Cardiac atrium fibroblast (primary cell): ENCODE results near the gene IFRD2. TPM values are rescaled to one million over a fixed set of nuclear protein-coding genes. Genes with fewer than 3 reads are reported as not detected.

Experiments
- total RNA-seq: library from RNA; depleted of rRNA; stranded (reverse); fragments of >200 nt; gene quantifications from 2 replicates; pipeline ENCODE4 v1.2.3, GENCODE V29; 2015

IFRD2 gene, protein sequence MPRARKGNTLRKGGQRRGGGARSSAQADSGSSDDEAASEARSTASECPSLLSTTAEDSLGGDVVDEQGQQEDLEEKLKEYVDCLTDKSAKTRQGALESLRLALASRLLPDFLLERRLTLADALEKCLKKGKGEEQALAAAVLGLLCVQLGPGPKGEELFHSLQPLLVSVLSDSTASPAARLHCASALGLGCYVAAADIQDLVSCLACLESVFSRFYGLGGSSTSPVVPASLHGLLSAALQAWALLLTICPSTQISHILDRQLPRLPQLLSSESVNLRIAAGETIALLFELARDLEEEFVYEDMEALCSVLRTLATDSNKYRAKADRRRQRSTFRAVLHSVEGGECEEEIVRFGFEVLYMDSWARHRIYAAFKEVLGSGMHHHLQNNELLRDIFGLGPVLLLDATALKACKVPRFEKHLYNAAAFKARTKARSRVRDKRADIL
- total RNA-seq = 47.1 and 55.2 TPM in 2 replicates

DNA sequence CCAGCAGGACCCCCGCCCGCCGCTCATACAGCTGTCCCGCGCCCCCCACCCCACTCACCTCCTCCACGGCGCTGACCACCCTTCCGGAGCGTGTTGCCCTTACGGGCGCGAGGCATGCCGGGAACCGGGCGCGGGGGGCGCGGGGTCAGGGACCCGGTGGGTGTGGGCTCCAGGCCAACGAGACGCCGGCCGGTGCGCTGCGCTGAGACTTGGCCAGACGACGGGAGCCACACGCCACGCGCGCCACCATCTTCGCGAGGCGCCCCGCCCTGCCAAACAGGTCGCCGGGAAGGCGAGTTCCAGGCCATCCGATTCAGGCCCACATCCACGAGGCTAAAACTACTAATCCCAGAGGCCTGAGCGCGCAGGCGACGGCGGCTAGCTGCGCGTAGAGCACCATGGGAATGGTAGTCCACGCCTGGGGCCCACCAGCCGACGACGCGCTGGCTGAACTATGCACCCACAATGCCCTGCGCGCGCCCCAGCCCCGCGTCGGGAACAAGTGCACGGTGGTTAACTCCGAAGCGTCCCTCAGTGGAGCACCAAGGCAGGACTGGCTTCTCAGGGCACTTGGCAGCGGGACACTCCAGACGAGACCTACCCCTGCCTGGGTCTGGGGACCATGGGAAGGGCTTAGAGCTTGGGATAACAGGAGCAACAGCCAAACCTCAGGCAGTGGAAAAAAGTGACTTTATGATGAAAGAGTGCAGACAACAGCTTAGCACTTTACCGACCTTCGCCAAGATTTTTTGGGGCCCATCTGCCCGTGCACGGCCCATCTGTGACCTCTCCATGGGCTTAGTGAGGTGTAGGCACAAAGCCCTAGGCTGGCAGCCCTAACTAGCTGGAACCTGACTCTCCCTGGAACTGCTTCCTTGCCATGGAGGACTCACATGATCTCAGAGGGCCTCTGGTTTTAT lies at the start of gene IFRD2:
IFRD2 (minus strand) TSS at position 271 of the 920 bp plus-strand sequence; CDS start at position 116, 155 bp downstream.

DNA sequence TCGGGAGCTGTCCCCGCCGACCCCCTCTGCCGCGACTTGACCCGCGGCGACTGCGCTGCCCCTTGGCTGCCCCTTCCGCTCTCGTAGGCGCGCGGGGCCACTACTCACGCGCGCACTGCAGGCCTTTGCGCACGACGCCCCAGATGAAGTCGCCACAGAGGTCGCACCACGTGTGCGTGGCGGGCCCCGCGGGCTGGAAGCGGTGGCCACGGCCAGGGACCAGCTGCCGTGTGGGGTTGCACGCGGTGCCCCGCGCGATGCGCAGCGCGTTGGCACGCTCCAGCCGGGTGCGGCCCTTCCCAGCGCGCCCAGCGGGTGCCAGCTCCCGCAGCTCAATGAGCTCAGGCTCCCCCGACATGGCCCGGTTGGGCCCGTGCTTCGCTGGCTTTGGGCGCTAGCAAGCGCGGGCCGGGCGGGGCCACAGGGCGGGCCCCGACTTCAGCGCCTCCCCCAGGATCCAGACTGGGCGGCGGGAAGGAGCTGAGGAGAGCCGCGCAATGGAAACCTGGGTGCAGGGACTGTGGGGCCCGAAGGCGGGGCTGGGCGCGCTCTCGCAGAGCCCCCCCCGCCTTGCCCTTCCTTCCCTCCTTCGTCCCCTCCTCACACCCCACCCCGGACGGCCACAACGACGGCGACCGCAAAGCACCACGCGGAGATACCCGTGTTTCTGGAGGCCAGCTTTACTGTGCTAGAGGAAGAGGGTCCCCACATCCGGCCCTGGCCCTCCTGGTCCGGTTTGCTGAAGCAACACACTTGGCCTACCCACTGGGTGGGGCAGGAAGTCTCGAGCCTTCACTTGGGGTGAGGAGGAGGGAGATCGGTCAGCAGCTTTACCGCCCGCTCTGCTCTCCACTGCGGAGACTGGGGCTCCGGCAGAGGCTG lies 48.5 kb upstream of the IFRD2 start, which contains the start of gene RASSF1:
RASSF1 (minus strand) TSS at position 389 of the 882 bp plus-strand sequence; CDS start at position 358, 31 bp downstream.

DNA sequence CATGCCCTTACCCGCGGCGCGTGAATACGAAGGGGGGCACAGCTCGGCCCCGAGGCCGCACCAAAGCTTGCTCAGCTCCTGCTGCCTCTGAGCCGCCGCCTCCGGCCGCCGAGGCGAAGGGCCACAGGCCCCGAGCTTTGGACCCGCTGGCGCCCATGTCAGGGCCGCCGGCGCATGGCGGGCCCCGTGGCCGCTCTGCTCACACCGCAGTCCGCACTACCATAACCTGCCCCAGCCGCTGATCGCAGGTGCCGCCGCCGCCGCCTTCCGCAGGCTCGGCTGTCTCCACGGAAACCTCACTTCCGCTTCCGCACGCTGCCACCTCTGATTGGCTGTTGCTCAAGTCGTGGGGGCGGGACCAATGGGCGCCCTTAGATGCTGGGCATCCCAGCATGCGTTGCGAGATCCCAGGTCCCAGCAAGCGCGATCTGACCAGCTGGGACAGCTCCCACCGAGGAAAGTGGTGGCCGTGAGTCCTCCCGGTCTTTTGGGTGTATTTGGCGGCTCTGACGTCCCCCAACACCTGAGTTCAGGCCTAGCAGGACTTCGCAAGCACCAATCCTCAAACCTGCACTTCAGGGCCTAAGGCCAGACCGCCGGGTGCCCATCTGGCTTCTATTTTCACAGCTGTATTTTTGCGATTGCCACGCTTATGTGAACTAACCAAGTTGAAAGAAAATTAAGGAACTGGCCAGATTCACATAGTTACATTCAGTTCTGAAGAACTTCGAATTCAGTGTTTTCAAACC lies 35.9 kb upstream of the IFRD2 start, which contains the start of gene TUSC2:
TUSC2 (minus strand) TSS at position 281 of the 749 bp plus-strand sequence; CDS start at position 157, 124 bp downstream.

DNA sequence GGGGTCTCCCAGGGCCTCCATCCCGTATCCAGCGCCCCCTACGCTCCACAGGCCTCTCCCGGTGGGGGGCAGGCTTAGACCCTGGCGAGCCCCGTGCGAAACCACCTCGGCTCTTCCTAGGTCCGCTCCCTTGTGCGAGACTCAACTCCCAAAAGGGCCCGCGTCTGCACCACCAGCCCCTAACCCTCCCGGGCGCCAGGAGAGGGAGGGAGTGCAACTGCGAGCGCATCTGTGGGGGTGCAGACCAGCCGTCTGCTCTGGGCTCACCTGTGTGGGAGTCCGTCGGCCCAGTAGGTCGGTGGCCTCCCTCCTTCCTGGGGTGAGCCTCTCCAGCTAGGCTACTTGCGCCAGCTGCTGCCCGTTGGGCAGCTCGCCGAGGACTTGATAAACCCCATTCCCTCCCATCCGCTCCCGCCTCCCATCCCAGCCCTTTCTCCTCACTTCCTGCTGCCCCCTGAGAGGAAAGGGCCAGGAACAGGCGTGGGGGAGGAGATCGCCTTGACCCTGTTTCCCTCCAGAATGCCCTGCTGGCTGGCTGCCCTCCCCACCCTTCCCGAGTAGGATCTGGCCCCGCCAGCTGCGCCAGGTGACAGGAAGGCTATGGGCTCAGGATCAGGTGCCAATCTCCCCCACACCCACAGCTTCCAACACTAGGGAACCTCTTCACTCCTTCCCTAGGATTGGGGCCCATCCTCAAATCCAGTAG lies 30.3 kb upstream of the IFRD2 start, which contains the start of gene HYAL2:
HYAL2 (minus strand) TSS at position 360 of the 706 bp plus-strand sequence. CDS start 2,256 bp downstream, outside the sequence.

DNA sequence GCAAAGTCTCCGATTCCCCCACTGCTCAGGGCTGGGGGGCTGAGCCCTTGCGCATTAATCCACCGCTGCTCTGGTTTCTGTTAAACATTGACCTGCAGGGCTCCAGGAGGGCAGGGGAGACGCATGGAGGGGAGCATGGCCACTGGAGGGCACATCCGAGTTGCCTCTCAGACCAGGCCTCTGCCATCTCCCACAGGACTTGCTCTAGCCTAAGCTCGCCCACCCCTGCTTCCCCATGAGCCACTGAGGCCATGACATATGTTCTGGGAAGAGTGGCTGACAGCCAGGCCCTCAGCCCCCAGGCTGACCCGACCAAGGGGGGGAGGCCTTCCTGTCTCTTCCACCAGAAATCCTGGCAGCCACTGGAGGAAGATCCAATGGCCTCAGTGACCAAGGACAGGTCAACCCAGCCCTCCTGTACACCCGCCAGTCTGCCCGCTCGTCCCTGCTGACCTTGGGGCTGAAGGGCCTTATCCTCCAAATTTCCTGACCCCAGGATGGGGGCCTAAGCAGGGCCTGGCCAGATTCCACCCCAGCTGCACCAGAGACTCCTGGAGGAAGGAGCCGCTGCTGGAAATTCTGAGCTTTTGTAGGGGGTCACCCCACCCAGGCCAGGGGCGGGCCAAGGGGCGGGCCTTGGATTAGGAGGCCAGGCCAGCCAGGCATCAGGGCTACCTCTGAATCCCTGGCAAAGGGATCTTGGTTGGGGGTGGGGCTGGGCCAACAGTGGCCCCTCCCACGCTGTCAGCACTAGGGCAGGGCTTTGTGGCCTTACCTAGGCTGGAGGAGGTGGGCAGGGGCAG lies 11.0 kb upstream of the IFRD2 start, which contains the start of gene HYAL1:
HYAL1 (minus strand) TSS at position 562 of the 803 bp plus-strand sequence. CDS start 618 bp downstream, outside the sequence.

DNA sequence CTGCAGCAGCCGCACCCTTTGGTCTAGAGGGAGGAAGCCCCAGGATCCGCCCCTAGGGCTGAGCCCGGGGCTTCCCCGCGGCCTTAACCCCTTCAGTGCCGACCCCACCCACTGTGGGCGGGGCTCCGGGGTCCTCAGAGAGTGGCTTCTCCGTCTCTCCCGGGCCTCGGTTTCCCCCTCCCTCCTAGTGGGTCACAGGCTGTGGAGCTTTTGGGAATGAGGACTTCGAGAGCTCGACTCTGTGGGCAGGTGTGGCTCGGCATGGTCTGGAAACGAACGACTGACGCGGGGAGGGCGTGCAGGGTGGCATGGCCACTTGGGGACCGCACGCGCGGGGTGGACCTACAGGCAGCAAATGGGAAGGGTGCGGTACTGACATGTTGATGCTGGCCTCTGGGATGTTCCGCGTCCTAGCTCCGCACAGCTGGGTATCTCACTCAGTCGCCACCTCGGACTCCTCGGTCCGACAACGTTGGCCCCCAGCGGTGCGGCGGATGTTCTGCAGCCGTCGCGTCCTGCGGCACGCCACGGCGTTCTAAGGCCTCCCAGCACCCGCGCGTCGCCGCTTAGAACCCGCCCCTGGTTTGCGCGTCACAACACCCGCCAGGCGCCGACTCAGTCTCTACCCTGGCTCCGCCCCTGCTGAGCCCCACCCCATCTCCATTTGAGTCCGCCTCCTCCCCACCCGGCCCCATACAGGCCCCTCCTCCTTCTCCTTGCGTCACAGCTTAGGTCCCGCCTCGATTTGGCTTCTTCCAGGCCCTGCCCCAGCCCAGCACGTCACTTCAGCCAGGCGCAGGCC lies 6.8 kb upstream of the IFRD2 start, which contains the start of the genes HYAL3 and NAA80:
HYAL3 (minus strand) TSS at position 570 of the 802 bp plus-strand sequence. CDS start 3,803 bp downstream, outside the sequence.
NAA80 (minus strand) TSS at position 570 of the 802 bp plus-strand sequence. CDS start 1,942 bp downstream, outside the sequence.

DNA sequence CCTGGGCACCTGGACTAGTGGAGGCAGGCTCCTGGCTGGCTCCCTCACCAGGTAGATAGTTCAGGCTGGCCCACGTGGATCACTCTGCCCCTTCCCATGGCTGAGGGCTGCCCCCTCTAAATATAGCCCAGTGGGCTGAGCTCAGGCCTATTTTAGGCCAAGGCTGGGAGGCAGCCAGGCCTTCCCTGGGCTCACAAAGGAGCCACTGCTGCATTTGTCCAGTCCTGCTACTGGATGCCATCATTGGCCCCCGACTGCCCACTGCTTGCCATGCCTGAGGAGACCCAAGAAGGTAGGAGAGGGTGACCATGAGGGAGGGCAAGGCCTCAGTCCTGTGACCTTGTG lies 13.4 kb downstream of the IFRD2 start, which contains the start of gene LSMEM2:
LSMEM2 (plus strand) TSS at position 208 of the 345 bp plus-strand sequence; CDS start at position 235, 27 bp downstream.

DNA sequence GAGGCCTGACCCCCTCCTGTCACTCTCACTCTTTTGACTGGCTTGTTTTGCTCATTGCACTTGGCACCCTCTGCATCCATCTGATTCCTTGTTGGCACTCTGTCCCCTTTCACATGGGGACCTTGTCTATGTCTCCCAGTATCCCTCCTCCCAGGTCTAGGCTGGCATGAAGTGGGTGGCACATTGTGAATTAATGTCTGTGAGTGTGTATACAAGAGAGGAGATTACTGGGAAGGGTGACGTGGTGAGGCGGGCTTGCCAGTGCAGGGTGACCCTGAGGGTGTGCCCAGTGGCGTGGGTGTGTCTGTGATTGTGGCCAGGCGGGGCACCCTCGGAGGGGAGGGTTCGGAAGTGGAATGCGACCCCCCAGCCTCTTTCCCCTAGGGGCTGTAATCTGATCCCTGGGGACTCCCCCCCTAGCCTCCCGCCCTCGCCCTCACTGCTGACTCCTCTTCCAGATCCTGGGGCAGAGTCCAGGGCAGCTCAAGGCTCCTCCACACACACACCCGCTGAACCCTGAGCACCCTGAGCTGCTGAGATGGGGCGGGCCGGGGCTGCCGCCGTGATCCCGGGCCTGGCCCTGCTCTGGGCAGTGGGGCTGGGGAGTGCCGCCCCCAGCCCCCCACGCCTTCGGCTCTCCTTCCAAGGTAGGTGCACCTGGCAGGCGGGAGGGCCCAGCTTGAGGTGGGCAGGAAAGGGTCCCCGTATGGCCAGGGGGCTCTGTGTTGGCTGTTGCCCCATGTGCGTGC lies 23.4 kb downstream of the IFRD2 start, which contains the start of gene SEMA3B:
SEMA3B (plus strand) TSS at position 445 of the 749 bp plus-strand sequence; CDS start at position 539, 94 bp downstream.

Other genes starting within 250 kb of the IFRD2 start
- 61.7 and 103 TPM in 2 replicates for gene RBM5, start 203.5 kb downstream of the IFRD2 start, total RNA-seq
- 6.5 and 20.9 TPM in 2 replicates for gene SEMA3F, start 137.1 kb downstream of the IFRD2 start, total RNA-seq
- gene GNAT1, start 100.8 kb downstream of the IFRD2 start, total RNA-seq = not detected in 2 replicates
- gene SLC38A3, start 87.2 kb downstream of the IFRD2 start, total RNA-seq = not detected in 2 replicates
- 252 and 308 TPM in 2 replicates for gene GNAI2, start 56.2 kb downstream of the IFRD2 start, total RNA-seq
- 1.4 and 3.4 TPM in 2 replicates for gene SEMA3B, start 23.3 kb downstream of the IFRD2 start, total RNA-seq
- gene LSMEM2, start 13.3 kb downstream of the IFRD2 start, total RNA-seq = not detected in 2 replicates
- gene HYAL3, start 7.0 kb upstream of the IFRD2 start, total RNA-seq = 6.5 and 7.8 TPM in 2 replicates
- gene NAA80, start 7.0 kb upstream of the IFRD2 start, total RNA-seq = 8.1 and 11.8 TPM in 2 replicates
- gene HYAL1, start 11.1 kb upstream of the IFRD2 start, total RNA-seq = 5.0 and 6.1 TPM in 2 replicates
- gene HYAL2, start 30.3 kb upstream of the IFRD2 start, total RNA-seq = 70.0 and 100 TPM in 2 replicates
- 15.2 and 23.3 TPM in 2 replicates for gene TUSC2, start 35.8 kb upstream of the IFRD2 start, total RNA-seq
- 36.5 and 37.7 TPM in 2 replicates for gene RASSF1, start 48.4 kb upstream of the IFRD2 start, total RNA-seq
- gene ZMYND10, start 53.3 kb upstream of the IFRD2 start, total RNA-seq = under 0.01 TPM in 1 of 2 replicates, not detected in the other
- 18.6 and 20.7 TPM in 2 replicates for gene NPRL2, start 58.3 kb upstream of the IFRD2 start, total RNA-seq
- 23.1 and 44.6 TPM in 2 replicates for gene CYB561D2, start 58.4 kb upstream of the IFRD2 start, total RNA-seq
- 67.6 and 73.3 TPM in 2 replicates for gene TMEM115, start 67.1 kb upstream of the IFRD2 start, total RNA-seq
- gene CACNA2D2, start 211.2 kb upstream of the IFRD2 start, total RNA-seq = not detected in 2 replicates